Neural progenitor cell (in vitro differentiated cells): ENCODE data around the gene CXCL6. TPM values are rescaled to one million over a fixed set of nuclear protein-coding genes. Genes with fewer than 3 reads are reported as not detected.

Experiments
- DNase-seq: peaks from one replicate; pipeline ENCODE4 v3.0.0-alpha.2; 2016; ENCODE audit warnings: low spot score
- H2AFZ ChIP-seq: fragments of 200-600 bp; sonication (generic); replicated peaks from 2 replicates; pipeline ENCODE4 v1.6.1; 2016; ENCODE audit warnings: antibody characterized with exemption
- H3F3A ChIP-seq: fragments of 200-600 bp; sonication (generic); 2 replicates; pipeline ENCODE4 v1.6.1; 2016; ENCODE audit warnings: antibody characterized with exemption, low read depth
- H3K27ac ChIP-seq: fragments of 200-600 bp; sonication (generic); 2 replicates; pipeline ENCODE4 v1.5.1; 2016; ENCODE audit warnings: mild to moderate bottlenecking
- H3K27me3 ChIP-seq: fragments of 200-600 bp; sonication (generic); 2 replicates; pipeline ENCODE4 v1.6.1; 2016; ENCODE audit warnings: mild to moderate bottlenecking, moderate library complexity
- H3K36me3 ChIP-seq: fragments of 200-600 bp; sonication (generic); 2 replicates; pipeline ENCODE4 v1.5.1; 2016
- H3K4me1 ChIP-seq: fragments of 200-600 bp; sonication (generic); 2 replicates; pipeline ENCODE4 v1.6.1; 2016; ENCODE audit warnings: mixed run types
- H3K4me2 ChIP-seq: fragments of 200-600 bp; sonication (generic); 2 replicates; pipeline ENCODE4 v1.6.1; 2016
- H3K4me3 ChIP-seq: fragments of 200-600 bp; sonication (generic); 2 replicates; pipeline ENCODE4 v1.5.1; 2016
- H3K79me2 ChIP-seq: fragments of 200-600 bp; sonication (generic); 2 replicates; pipeline ENCODE4 v1.6.1; 2016; ENCODE audit warnings: low read depth
- H3K9ac ChIP-seq: fragments of 200-600 bp; sonication (generic); 2 replicates; pipeline ENCODE4 v1.6.1; 2016
- H3K9me3 ChIP-seq: fragments of 200-600 bp; sonication (generic); 2 replicates; pipeline ENCODE4 v1.5.1; 2016; ENCODE audit warnings: low read depth
- H4K20me1 ChIP-seq: fragments of 200-600 bp; sonication (generic); 2 replicates; pipeline ENCODE4 v1.6.1; 2016; ENCODE audit warnings: low read depth
- H3K27ac Mint-ChIP-seq: 3 replicates; pipeline ENCODE4 v1.8.0; 2021; ENCODE audit warnings: mixed read lengths
- H3K27me3 Mint-ChIP-seq: 2 replicates; pipeline ENCODE4 v1.8.0; 2022; ENCODE audit warnings: low read depth, mild to moderate bottlenecking, inconsistent platforms, moderate library complexity, mixed read lengths; ENCODE audit not compliant: insufficient read depth
- H3K36me3 Mint-ChIP-seq: 3 replicates; pipeline ENCODE4 v1.8.0; 2021; ENCODE audit warnings: mixed read lengths
- H3K4me1 Mint-ChIP-seq: 3 replicates; pipeline ENCODE4 v1.8.0; 2021; ENCODE audit warnings: mixed read lengths
- H3K4me3 Mint-ChIP-seq: 3 replicates; pipeline ENCODE4 v1.8.0; 2021; ENCODE audit warnings: mild to moderate bottlenecking, moderate library complexity, mixed read lengths
- H3K9me3 Mint-ChIP-seq: 3 replicates; pipeline ENCODE4 v1.8.0; 2020; ENCODE audit warnings: mixed read lengths
- EZH2 ChIP-seq: fragments of 200-600 bp; sonication (generic); IDR thresholded peaks from 2 replicates; pipeline ENCODE4 v1.6.1; 2017; ENCODE audit warnings: antibody characterized with exemption, mild to moderate bottlenecking, moderate library complexity
- EZH2phosphoT487 ChIP-seq: fragments of 200-600 bp; sonication (generic); IDR thresholded peaks from 2 replicates; pipeline ENCODE4 v1.6.1; 2017; ENCODE audit warnings: antibody characterized with exemption
- total RNA-seq: library from RNA; depleted of rRNA; stranded (reverse); fragments of >200 nt; gene quantifications from 2 replicates; pipeline ENCODE4 v1.2.3, GENCODE V29; 2015; ENCODE audit warnings: low replicate concordance
- TF ChIP-seq, protein P1 (sequence below): fragments of 200-600 bp; sonication (generic); IDR thresholded peaks from 2 replicates; pipeline ENCODE4 v1.5.1; 2017; ENCODE audit warnings: antibody characterized with exemption, mild to moderate bottlenecking

The CXCL6 gene
- total RNA-seq, 1 donor from 2014 or later: 0.71 TPM

DNA sequence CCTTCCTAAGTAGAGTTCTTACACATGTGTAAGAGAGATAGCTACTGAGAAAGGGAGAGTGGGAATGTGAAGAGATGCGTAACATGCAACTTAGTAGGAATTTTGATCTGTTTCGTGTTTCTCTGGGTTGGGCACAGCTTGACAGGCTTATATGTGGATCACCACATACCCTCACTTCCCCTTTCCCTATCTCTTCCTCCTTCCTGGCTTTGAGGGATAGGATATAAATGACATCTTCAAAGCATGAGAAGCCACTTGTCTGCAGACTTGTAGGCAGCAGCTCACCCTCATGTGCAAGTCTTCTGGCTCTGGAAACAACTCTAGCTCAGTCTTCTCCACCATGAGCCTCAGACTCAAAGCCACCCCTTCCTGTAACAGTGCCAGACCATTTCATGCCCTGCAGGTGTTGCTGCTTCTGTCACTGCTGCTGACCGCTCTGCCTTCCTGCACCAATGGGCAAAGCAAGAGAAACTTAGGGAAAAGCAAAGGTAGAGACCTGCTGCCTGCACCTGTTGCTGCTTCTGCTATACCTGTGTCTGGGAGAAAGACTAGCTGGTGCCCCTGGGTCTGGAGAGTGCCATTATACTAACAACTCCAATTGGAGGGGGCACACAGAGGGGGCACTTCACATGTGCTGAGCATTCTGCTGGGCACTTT lies 11.2 kb downstream of the CXCL6 start:
- TF ChIP-seq EZH2: no peak
- TF ChIP-seq EZH2phosphoT487: no peak
- TF ChIP-seq, protein P1, sequence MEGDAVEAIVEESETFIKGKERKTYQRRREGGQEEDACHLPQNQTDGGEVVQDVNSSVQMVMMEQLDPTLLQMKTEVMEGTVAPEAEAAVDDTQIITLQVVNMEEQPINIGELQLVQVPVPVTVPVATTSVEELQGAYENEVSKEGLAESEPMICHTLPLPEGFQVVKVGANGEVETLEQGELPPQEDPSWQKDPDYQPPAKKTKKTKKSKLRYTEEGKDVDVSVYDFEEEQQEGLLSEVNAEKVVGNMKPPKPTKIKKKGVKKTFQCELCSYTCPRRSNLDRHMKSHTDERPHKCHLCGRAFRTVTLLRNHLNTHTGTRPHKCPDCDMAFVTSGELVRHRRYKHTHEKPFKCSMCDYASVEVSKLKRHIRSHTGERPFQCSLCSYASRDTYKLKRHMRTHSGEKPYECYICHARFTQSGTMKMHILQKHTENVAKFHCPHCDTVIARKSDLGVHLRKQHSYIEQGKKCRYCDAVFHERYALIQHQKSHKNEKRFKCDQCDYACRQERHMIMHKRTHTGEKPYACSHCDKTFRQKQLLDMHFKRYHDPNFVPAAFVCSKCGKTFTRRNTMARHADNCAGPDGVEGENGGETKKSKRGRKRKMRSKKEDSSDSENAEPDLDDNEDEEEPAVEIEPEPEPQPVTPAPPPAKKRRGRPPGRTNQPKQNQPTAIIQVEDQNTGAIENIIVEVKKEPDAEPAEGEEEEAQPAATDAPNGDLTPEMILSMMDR: no peak
- H3K4me3 Mint-ChIP-seq: no peak overlapping the region

DNA sequence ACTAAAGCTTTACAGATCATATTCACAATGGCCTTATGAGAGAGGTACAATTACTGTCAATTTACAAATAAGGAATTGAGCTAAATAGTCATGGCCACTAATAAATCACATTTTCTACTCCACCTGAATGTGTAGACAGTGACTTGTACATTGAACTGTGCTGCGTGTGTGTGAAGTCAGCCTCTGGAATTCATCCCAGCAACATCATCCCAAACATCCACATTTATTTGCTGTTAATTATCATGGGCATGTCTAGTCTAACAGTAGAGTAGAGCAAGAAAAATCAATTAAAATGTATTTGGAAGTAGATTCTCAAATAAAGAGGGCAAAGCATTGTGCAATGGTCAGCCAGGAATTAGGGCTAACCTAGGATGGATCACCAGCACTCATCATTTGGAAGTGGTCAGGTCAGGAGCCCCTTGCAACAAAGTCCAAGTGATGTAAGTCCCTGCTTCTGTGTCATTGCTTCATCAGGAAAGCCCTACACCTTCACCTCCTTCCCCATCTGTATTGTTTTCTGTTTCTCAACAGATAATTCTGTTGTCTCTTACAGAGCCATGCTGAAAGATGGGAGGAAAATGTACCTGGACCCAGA lies 11.8 kb downstream of the CXCL6 start:
- no peak for DNase-seq
- Histone ChIP-seq H3K79me2 (no peaks in the 10 kb centered on the region), H3K4me1 (no peaks in the 10 kb centered on the region), H3K9me3 (no peaks in the 10 kb centered on the region), H3K4me2 (no peak overlapping the region), H2AFZ (no peak overlapping the region), H4K20me1 (no peaks in the 10 kb centered on the region), H3K9ac (no peak overlapping the region), H3F3A (no peaks in the 10 kb centered on the region), H3K4me3 (no peak overlapping the region), H3K36me3 (no peaks in the 10 kb centered on the region), H3K27me3 (peaks cover 12% of the 10 kb centered on the region), H3K27ac (no peak overlapping the region)
- no peak overlapping the region for H3K27ac Mint-ChIP-seq
- no peak overlapping the region for H3K4me3 Mint-ChIP-seq
- H3K27me3 Mint-ChIP-seq: peaks cover 3% of the 10 kb centered on the region
- no peaks in the 10 kb centered on the region for H3K9me3 Mint-ChIP-seq
- H3K4me1 Mint-ChIP-seq: peaks cover 4% of the 10 kb centered on the region
- TF ChIP-seq, protein P1: no peak
- TF ChIP-seq EZH2phosphoT487 (no peak), EZH2 (no peak)
- no peaks in the 10 kb centered on the region for H3K36me3 Mint-ChIP-seq

More for the DNA sequence above, 11.2 kb downstream of the CXCL6 start:
- H3K9me3 Mint-ChIP-seq: no peaks in the 10 kb centered on the region
- no peak for DNase-seq
- H3F3A ChIP-seq: no peaks in the 10 kb centered on the region
- H3K79me2 ChIP-seq: no peaks in the 10 kb centered on the region
- H4K20me1 ChIP-seq: no peaks in the 10 kb centered on the region
- H3K27me3 ChIP-seq: peaks cover 5% of the 10 kb centered on the region
- no peak overlapping the region for H3K4me2 ChIP-seq
- H3K36me3 ChIP-seq: no peaks in the 10 kb centered on the region
- H3K4me1 ChIP-seq: no peaks in the 10 kb centered on the region
- peaks cover 4% of the 10 kb centered on the region for H3K4me1 Mint-ChIP-seq
- H2AFZ ChIP-seq: no peak overlapping the region
- no peaks in the 10 kb centered on the region for H3K9me3 ChIP-seq
- no peak overlapping the region for H3K27ac Mint-ChIP-seq
- H3K36me3 Mint-ChIP-seq: no peaks in the 10 kb centered on the region
- H3K9ac ChIP-seq: no peak overlapping the region
- no peak overlapping the region for H3K27ac ChIP-seq
- peaks cover 3% of the 10 kb centered on the region for H3K27me3 Mint-ChIP-seq
- no peak overlapping the region for H3K4me3 ChIP-seq

DNA sequence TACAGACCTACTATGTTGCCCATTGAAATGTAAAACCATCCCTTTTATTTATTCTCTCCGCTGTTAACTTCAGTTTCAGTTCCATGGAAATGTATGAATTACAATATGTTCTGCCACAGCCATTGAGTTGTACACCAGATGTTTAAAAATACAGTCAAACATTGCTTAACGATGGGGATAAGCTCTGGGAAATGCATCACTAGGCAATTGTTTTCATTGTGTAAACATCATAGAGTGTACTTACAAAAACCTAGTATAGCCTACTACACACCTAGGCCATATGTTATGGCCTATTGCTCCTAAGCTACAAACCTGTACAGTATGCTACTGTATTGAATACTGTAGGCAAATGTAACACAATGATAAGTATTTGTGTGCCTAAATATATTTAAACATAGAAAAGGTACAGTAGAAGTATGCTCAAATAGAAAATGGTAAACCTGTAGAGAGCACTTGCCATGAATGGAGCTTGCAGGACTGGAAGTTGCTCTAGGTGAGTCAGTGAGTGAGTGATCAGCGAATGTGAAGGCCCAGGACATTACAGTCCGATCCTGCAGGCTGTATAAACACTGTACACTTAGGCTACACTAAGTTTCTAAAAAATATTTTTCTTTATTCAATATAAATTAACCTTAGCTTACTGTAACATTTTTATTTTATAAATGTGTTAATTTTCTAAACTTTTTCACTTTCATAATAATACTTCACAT lies 13.9 kb downstream of the CXCL6 start:
- no peak for DNase-seq
- Histone ChIP-seq H3K27ac (no peak overlapping the region), H3K9me3 (no peaks in the 10 kb centered on the region), H3F3A (no peaks in the 10 kb centered on the region), H3K4me1 (no peaks in the 10 kb centered on the region), H3K9ac (no peak overlapping the region), H3K27me3 (peaks cover 26% of the 10 kb centered on the region), H2AFZ (no peak overlapping the region), H3K4me3 (no peak overlapping the region), H4K20me1 (no peaks in the 10 kb centered on the region), H3K4me2 (no peak overlapping the region), H3K79me2 (no peaks in the 10 kb centered on the region), H3K36me3 (no peaks in the 10 kb centered on the region)
- H3K36me3 Mint-ChIP-seq: no peaks in the 10 kb centered on the region
- no peaks in the 10 kb centered on the region for H3K9me3 Mint-ChIP-seq
- H3K4me1 Mint-ChIP-seq: no peaks in the 10 kb centered on the region
- no peak overlapping the region for H3K27ac Mint-ChIP-seq
- peaks cover 3% of the 10 kb centered on the region for H3K27me3 Mint-ChIP-seq
- H3K4me3 Mint-ChIP-seq: no peak overlapping the region
- TF ChIP-seq, protein P1: no peak
- TF ChIP-seq EZH2phosphoT487: no peak
- TF ChIP-seq EZH2: no peak
